Breast epithelium (tissue), 3 donors: ENCODE measurements around the gene TRIM15.

ENCODE experiments used
- CTCF ChIP-seq, 3 donors: fragments of 450-650 bp; IDR thresholded peaks; one replicate each; pipeline ENCODE4 v1.5.1; 2016 to 2017; ENCODE audit warnings: antibody characterized with exemption in 3 of 3, mild to moderate bottlenecking in 3 of 3, moderate library complexity in 3 of 3
- POLR2A ChIP-seq: fragments of 450-650 bp; IDR thresholded peaks from one replicate; pipeline ENCODE4 v1.6.1; 2016; ENCODE audit warnings: antibody characterized with exemption, mild to moderate bottlenecking, moderate library complexity

DNA sequence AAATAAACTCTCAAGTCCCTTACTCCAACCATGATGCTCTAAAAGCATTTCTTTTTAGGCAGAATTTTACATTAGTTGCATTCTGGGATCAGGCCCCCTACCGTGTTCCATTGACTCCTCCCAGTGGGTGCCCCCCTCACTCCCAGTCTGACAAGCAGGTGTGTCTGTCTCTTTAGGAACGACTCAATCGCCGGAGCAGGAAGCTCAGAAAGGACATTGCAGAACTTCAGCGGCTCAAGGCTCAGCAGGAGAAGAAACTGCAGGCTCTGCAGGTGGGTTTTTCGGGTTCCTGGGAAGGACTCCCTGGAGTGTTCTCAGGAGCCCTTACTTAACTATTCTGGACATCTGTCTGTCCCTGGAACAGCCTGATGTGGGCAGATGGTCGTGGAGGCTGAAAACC, 17.5 kb upstream of the TRIM15 start:
- TF ChIP-seq CTCF (IDR thresholded peaks at IDR 0.05) (no peak), POLR2A (no peak)
